GM13977 (cell line): ENCODE results near the gene MAGI2.

Source experiments
- DNase-seq: peaks from one replicate; pipeline ENCODE4 v3.0.0; 2012; ENCODE audit warnings: low spot score
- CTCF ChIP-seq: IDR thresholded peaks from 2 replicates; pipeline ENCODE4 v1.5.1; 2012; ENCODE audit warnings: mild to moderate bottlenecking, control low read depth; ENCODE audit not compliant: insufficient read depth; ENCODE audit errors: extremely low read depth, missing control alignments
- in situ Hi-C: fragments of 300-500 bp; cut with MboI; formaldehyde crosslinking; loops from one replicate; pipeline ENCODE4 v1.12.0; 2022; ENCODE audit warnings: low sequenced_read_pairs, low pct_unique_long_range_greater_than_20kb, mixed read lengths, inconsistent platforms; ENCODE audit not compliant: unreplicated experiment

The MAGI2 gene

GRCh38 chr7:78803501-78804127, 649.9 kb downstream of the MAGI2 start:
- DNase-seq: no peak
- TF ChIP-seq CTCF: no peak
- in situ Hi-C loops: no loop called here

- in situ Hi-C loops: no loop called here
- TF ChIP-seq CTCF: no peak
- DNase-seq: no peak
Measured at GRCh38 chr7:78794101-78794500, 659.4 kb downstream of the MAGI2 start.

- in situ Hi-C loops: no loop called here
- no peak for DNase-seq
- no peak for TF ChIP-seq CTCF
Measured at GRCh38 chr7:78792624-78793023, 660.8 kb downstream of the MAGI2 start.

GRCh38 chr7:78792006-78792405, 661.5 kb downstream of the MAGI2 start:
- TF ChIP-seq CTCF: no peak
- in situ Hi-C loops: no loop called here
- DNase-seq: no peak

DNA sequence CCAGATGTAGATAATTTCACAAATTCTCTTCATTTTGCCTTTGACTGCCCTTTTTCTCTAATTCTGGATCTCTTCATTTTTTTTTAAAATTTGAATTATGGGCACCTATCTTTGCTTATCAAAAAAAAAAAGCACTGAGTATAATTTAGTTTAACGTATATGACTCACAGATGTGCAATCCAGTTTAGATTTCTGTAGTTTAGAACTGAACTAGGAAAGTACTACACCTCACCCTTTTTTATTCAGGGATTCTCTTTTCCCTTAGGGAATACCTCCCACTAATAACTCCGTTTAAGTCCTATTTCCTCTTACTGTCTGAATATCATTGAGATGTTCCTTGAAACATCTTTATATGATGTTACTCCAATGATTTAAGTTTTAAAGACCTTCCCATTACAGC, 665.0 kb downstream of the MAGI2 start:
- no peak for TF ChIP-seq CTCF
- DNase-seq: no peak
- in situ Hi-C loops: no loop called here

- DNase-seq: no peak
- no peak for TF ChIP-seq CTCF
- in situ Hi-C loops: no loop called here
Measured at GRCh38 chr7:78787854-78788253, 665.6 kb downstream of the MAGI2 start.

DNA sequence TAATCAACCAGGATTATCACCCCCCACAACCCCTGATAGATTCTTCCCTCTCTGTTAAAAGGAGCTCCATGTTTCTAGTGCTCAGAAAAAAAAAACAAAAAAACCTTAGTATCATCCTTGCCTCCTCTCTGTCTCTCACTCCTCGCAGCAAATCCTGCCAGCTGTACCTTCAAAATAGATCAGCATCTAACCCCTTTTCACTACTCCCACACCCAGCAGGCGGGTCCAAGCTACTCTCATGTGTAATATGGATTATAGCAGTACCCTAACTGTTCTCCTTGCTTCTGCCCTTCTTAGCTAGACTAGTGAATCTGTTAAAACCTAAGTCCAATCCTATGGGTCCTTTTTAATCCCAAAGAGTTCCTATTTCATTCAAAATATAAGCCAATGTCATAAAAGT, 667.4 kb downstream of the MAGI2 start:
- DNase-seq: no peak
- TF ChIP-seq CTCF: no peak
- in situ Hi-C loops: no loop called here
